ENCODE data around the gene TOGARAM2. TPM values are rescaled to one million over a fixed set of nuclear protein-coding genes. Genes with fewer than 3 reads are reported as not detected.
"Not testable (repeated sequence)": the region's sequence is repeated elsewhere in the genome, so short reads cannot be mapped to it uniquely, and the experiment has no call there.

The TOGARAM2 gene
- total RNA-seq, 1 donor from 2014 or later = under 0.01 TPM

DNA sequence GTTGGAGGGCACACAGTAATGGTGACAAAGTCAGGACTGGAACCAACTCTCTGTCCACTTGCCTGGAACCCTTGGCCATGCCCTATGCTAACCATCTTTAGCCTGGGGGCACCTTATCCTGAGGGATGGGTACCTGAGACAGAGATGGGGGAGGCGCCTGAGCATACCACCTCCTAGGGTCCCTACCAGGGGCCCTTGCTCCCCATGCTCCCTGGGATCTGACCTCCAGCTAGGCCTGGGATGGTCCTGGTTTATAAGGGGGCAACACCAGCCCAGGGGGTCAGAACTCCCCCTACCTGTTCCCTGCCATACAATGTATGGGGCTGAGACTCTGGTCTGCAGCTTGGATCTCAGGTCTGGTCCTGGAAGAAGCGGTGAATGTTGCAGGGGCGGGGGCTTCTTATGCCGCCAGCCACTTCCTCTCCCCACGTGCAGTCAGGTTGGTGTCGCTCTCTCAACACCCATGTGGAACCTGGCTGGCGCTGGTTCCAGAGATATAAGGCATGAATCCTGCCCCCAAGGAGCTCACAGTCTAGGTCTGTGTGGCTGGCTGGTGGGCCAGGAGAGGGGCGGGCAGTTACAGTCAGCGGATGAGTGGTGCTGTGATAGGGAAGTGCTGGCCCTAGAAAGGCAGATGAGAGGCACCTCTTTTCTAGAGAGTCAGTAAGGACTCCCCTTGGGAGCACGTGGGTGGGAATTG is 3.8 kb upstream of the TOGARAM2 start:
- no peak for DNase-seq

DNA sequence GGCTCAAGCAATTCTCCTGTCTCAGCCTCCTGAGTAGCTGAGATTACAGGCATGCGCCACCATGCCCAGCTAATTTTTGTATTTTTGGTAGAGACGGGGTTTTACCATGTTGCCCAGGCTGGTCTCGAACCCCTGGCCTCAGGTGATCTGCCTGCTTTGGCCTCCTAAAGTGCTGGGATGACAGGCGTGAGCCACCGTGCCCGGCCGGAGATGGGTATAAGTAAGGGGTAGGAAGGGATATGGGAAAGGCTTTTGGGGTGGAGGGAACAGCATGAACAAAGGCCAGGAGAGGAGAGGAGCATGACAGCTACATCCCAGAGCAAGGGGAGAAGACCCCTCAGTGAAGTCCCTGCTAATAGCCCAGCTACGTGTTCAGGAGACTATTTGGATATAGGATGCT is 3.1 kb upstream of the TOGARAM2 start:
- DNase-seq = not testable (repeated sequence)

GRCh38 chr2:28978606-28979005 is 2.5 kb upstream of the TOGARAM2 start:
- DNase-seq = no peak

DNA sequence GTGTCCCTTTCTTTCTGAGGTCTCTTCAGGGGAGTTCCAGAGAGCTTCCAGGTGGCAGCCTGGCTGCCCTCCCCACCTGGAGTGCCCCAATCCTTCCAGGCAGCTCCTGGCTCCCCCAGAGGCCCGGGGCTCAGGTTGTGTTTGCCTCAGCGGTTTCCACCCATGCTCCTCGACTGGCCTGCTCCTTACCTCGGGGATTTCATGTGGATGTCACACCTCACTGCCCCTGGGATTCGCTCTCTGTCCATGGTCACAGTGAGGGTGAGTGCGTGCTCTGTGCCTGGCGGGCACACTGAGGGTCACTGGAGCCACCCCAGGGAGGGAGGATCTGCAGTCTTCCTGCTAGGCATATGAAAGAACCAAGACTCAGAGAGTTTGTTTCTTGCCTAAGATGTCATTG is 2.1 kb upstream of the TOGARAM2 start:
- DNase-seq = no peak

DNA sequence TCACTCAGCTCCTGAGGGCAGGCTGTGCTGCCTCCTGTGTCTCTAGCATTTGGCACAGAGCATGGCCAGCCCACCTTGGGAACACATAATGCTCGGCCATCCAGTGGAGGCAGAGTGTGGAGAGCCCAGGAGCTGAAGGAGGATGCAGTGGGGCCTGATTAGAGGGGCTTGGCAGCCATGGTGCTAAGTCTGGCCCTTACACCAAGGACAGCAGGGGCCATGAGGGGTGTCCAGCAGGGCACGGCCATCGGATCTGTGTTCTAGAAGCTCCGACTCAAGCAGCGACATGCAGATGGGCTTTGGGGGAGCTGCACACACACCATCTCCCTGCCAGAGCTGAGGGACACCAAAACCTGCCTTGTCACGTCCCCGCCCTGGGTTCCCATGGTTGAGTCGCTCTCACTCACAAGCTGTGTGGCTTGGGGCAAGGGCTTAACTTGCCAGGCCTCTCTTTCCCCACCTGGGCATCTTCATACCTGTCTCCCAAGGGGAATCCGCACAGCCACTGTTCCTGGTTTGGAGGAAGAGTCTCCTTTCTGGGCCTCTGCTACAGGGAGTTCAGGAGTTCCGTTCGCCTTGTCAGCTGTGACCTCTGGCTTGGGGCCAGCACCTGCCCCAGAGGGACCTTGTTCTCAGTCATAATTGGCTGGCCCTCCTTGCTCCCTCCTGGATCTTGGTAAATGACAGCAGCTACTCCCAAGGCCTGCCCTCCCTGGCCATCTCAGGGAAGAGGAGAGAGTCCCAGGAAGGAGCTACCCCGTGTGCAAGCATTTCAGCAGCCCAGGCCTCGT is 1.3 kb upstream of the TOGARAM2 start:
- no peak for DNase-seq

DNA sequence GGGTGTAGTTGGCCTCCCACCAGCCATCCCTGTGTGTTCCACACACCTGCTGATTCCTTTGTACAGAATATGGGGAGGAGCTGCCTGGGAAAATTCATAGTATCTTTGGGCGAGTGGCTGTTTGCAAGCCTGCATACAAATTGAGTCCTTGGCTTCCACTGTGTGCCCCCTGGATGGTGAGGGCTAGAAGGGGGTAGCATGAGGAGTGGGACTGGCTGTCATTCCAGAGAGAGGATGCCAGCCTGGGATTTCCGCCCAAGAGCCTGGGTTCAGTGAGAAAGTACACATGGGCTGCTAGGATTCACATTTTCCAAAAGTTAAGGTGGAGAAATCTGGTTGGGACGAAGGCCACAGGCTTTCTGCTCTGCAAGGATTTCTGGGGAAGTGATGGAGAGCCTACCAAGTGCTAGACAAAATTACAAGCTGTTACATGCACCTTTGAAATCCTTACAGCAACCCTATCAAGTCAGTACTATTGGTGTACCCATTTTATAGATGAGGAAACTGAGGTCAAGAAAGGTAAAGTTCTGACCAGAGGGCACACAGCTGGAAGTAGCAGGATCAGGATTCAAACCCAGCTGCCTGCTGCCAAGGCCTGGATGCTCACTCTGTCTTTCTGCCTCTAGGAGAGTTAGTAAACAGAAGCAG is 606 bp upstream of the TOGARAM2 start:
- no peak for DNase-seq

DNA sequence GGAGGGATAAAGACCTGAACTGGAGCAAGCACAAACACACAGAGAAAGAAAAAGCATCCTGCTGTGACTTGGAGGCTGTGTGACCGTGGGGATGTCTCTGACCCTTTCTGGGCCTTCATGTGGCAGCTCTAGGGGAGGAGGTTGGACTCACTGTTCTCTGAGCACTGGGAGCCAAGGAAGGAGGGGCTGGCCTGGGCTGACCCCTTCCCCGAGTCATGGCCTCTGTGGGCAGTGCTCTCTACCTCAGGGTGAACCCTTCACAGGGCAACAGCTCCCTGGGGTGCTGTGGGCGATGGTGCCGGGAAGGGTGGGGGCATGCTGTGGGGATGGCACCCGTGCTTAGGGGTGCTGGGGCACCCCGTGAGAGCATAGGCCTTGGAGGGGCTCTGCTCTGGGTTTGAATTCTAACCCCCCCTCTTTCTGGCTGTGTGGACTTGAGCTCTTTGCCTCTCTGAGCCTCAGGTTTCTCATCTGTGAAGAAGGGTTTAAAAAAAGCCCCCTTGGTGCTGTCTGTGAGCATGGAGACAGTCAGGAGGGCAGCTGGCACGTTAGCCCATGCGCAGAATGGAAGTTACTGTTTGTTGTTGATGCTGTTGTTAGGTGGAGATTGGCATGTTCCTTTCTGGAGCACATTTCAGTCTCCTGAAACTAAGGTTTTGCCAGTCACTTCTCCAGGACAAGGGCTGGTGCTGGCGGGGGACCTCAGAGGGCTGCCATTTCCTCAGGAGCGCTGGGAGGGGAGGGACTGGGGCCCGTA is 700 bp downstream of the TOGARAM2 start:
- no peak for DNase-seq

DNA sequence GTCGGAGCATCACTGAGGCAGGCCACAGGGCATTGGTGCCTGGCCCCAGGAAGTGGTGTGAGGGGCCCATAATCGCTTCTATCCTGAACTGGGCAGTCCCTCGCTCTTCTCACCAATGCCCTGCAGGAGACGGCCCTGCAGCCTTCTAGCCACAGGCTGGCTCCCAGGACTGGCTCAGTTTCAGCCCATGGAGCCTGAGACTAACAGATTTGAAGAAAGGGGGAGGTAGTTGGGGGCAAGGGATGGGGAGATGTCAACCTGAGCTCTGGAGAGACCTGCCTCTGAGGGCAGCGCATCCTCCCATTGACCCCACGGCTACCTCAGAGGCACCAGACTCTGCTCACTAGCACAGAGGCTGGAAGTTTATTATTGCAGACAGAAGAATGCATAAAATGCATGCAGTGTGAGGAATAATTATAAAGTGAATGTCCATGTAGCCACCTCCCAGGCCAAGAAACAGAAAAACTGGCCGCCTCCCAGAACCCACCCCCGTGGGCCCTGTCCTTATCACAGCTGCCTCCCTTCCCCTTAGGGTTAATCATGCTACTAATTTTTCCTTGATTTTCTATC is 1.4 kb downstream of the TOGARAM2 start:
- DNase-seq = no peak

GRCh38 chr2:28986429-28986828 is 5.3 kb downstream of the TOGARAM2 start:
- DNase-seq = no peak

GRCh38 chr2:28989973-28990372 is 8.9 kb downstream of the TOGARAM2 start:
- no peak for DNase-seq

GRCh38 chr2:28990445-28990844 is 9.3 kb downstream of the TOGARAM2 start:
- DNase-seq = no peak

DNA sequence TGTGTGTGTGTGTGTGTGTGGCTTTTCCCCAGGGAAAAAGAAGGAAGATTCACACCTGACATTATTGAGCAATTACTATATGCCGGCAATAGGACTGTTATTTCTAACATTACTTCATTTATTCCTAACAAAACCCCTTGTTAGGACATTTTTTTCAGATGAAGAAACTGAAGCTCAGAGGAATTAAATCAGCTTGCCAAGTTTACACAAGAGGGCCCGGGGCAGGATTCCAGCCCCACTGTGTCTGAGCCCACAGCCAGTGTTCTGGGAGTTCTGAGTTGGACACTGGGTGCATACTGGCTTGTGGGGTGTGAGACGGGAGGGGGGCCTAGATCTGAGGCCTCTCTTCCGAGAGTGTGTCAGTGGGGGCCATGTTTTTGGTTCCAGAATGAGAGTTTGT is 9.9 kb downstream of the TOGARAM2 start:
- DNase-seq = no peak

- no peak for DNase-seq
Measured at GRCh38 chr2:28991460-28991859, 10.4 kb downstream of the TOGARAM2 start.

GRCh38 chr2:28993206-28993960 is 12.3 kb downstream of the TOGARAM2 start:
- DNase-seq = no peak

DNA sequence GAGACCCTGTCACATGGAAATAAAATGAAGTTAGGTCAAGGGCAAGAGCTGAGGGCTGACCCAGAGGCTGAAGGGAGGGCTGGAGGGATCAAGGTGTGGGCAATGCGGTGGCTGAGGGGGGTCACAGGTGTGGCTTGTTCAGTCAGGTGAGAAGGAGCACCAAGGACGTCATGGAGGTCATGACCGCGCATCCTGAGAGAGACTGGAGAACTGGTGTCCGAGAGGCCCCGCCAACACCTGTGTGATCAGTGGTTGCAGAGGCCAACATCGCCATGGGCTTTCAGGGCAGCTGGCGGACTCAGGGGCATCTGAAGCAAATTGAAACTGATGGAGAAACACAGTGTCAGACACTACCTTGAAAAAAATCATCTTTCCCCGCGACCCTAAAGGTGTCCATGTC is 13.0 kb downstream of the TOGARAM2 start:
- DNase-seq = no peak

DNA sequence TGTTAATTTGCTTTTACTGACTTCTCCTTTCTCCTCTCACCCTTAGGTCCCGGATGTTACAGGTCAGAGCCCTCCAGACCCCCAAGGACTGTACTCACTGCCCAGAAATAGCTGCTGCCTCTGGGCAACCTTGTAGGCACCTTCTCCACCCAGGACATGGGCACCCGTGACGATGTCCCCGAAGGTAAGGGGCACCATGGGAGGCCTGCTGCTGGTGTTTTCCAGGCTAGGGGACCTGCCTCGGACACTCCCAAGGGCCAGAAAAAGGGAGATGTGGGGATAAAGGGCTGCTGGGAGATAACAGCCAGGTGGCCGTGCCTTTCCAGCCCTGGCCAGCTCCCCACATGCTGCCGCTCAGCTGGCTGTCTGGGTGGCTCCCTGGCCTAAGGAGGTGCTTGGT is 13.6 kb downstream of the TOGARAM2 start:
- DNase-seq = no peak

DNA sequence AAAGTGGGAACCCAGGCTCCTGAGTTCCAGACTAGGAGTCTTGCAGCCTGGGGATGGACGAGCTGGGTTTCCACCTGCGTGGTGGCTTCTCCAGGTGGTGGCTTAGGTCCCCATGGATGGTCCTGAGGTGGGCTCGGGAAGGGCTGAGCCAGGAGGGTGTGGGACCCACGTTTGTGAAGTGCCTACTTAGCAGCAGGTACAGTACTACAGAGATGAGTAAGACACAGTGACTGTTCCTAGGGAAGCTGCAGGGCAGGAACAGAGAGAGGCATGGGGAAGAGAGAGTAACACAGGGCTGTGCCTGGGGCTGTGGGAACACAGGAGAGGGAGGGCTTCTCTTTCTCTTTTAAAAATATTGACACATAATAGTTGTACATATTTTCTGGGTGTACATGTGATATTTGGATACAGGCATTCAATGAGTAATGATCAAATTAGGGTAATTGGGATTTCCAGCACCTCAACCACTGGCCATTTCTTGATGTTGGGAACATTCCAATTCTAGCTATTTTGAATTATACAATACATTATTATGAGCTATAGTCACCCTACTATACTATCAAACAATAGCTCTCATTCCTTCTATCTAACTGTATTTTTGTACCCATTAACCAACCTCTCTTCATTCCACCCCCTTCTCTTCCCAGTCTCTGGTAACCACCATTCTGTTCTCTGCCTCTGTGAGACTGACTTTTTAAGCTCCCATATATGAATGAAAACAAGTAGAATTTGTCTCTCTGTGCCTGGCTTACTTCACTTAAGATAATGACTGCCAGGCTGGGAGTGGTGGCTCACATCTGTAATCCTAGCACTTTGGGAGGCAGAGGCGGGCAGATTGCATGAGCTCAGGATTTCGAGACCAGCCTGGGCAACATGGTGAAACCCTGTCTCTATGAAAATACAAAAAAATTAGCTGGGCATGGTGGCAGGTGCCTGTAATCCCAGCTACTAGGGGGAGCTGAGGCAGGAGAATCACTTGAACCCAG is 15.0 kb downstream of the TOGARAM2 start:
- no peak for DNase-seq

DNA sequence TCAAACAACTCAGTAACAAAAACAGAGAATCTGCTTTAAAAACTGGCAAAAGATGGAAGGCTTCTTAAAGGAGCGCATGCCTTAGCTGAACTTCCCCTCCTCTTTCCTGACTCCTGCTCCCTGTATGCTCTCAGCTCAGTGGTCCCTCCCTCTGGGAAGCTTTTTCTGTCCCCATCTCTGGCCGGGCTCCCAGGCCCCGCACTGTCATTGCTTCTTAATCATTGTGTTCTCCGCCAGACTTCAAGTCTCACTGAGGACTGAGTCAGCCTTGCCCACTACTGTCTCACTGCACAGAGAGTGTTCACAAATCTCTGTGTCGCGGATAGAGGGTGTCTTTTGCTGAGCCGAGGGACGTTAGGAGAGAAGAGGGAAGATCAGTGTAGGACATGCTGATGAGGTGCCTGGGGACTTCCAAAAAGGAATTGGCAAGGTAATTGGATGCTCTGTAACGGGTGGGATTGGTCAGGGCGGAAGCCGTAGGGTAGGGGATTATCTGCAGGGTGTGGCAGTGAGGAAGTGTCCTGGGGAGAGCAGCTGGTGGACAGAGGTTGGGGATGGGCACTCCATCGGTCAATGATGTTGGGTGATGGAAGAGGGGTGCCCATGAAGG is 16.2 kb downstream of the TOGARAM2 start:
- DNase-seq = peak; percentile 24

DNA sequence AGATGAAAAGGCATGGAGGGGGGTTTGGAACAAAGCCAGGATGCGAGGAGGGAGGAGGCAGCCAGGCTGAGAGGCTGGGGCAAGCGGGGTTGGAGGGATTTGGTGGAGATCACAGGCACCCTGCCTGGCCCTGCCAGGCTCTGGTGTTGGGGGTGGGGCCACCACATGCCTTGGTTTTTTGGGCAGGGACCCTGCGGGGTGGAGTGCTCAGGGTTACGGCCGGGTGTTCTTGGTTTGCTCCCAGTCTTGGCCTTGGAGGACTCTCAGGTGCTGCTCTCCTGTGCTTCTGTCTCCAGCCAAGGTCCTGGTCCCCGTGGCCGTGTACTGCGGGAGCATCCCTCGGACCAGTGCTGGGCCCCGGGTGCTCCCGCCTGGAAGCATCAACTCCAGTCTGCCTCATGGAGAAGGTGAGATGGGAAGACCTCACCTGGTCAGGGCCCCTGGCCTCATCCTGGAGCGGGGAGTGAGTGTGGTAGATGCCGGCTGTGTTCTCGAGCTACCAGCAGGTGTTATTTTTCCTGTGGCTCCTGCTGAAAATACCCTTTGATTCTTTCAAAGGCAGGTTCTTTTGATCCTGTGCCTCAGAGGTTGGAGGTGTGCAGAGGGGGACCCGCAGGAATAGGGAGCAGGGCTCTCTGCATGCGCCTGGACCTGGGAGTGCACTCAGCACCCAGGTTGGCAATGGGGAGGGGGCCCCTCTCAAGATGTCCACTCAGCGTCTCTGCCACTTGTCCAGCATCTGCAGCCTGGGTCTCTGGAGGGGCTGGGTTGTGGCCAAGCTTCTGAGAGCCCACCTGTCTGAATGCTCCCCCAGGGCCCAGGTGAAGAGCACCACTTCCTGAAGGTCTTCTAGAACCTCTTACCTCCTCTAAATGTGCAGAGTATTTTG is 17.0 kb downstream of the TOGARAM2 start:
- no peak for DNase-seq

Data from occipital lobe (tissue), 2 donors.